TTC549 (cell line): ENCODE measurements around the gene SLC16A3.
"Not testable (repeated sequence)": the region's sequence is repeated elsewhere in the genome, so short reads cannot be mapped to it uniquely, and the experiment has no call there.

Experiments
- FAIRE-seq: peaks from 2 replicates; lab custom pipeline; 2012; peaks lifted over from hg19 to GRCh38; lab: Jason Lieb, UNC

SLC16A3 gene

GRCh38 chr17:82228842-82229697 lies at the start of gene SLC16A3:
Gene SLC16A3 (plus strand): TSS chr17:82229042. CDS start chr17:82236009, 6,967 bp downstream.
- FAIRE-seq = no peak

- FAIRE-seq = no peak
Observed at GRCh38 chr17:82179412-82179811, 49.4 kb upstream of the SLC16A3 start.

- no peak for FAIRE-seq
Observed at GRCh38 chr17:82179946-82180475, 48.8 kb upstream of the SLC16A3 start.

GRCh38 chr17:82180776-82181528 lies 47.9 kb upstream of the SLC16A3 start:
- FAIRE-seq = no peak

- no peak for FAIRE-seq
Observed at GRCh38 chr17:82184761-82185160, 44.1 kb upstream of the SLC16A3 start.

GRCh38 chr17:82186221-82186620 lies 42.6 kb upstream of the SLC16A3 start:
- no peak for FAIRE-seq

- no peak for FAIRE-seq
Observed at GRCh38 chr17:82187500-82187899, 41.3 kb upstream of the SLC16A3 start.

- no peak for FAIRE-seq
Observed at GRCh38 chr17:82188001-82188961, 40.6 kb upstream of the SLC16A3 start.

- FAIRE-seq = not testable (repeated sequence)
Observed at GRCh38 chr17:82193050-82193449, 35.8 kb upstream of the SLC16A3 start.

- FAIRE-seq = no peak
Observed at GRCh38 chr17:82193520-82194220, 35.2 kb upstream of the SLC16A3 start.

GRCh38 chr17:82194765-82195164 lies 34.1 kb upstream of the SLC16A3 start:
- FAIRE-seq = no peak

- FAIRE-seq = no peak
Observed at GRCh38 chr17:82195675-82196672, 32.9 kb upstream of the SLC16A3 start.

- FAIRE-seq = no peak
Observed at GRCh38 chr17:82198092-82198491, 30.8 kb upstream of the SLC16A3 start.

GRCh38 chr17:82199496-82199895 lies 29.3 kb upstream of the SLC16A3 start:
- no peak for FAIRE-seq

- FAIRE-seq = no peak
Observed at GRCh38 chr17:82200135-82200534, 28.7 kb upstream of the SLC16A3 start.

GRCh38 chr17:82200743-82201497 lies 27.9 kb upstream of the SLC16A3 start:
- FAIRE-seq = no peak

- no peak for FAIRE-seq
Observed at GRCh38 chr17:82201498-82201910, 27.3 kb upstream of the SLC16A3 start.

GRCh38 chr17:82202981-82203380 lies 25.9 kb upstream of the SLC16A3 start:
- FAIRE-seq = no peak

- FAIRE-seq = no peak
Observed at GRCh38 chr17:82203920-82204319, 24.9 kb upstream of the SLC16A3 start.
